HepG2 (cell line): ENCODE data around the gene PRPSAP1. TPM values are rescaled to one million over a fixed set of nuclear protein-coding genes. Genes with fewer than 3 reads are reported as not detected.

Experiments
- ATAC-seq: fragments of 200-7000 bp; cut with Tn5 transposase; 3 replicates; pipeline ENCODE4 v1.9.1; 2020; ENCODE audit warnings: mild to moderate bottlenecking, moderate library complexity
- BruUV-seq: library from RNA; stranded (reverse); fragments of 400-500 nt; replicated peaks from 2 replicates; lab custom pipeline; 2021; lab: Mats Ljungman, UMichigan
- CTCF ChIA-PET: fragments of 300-600 bp; formaldehyde crosslinking; extraction: SDS; loops from one replicate; lab custom pipeline; 2021; ENCODE audit warnings: low total read pairs, inconsistent platforms, low intra/inter-chr PET ratio; lab: Yijun Ruan, JAX
- POLR2A ChIA-PET: fragments of 350-600 bp; sonication (Branson Sonifier 250); formaldehyde crosslinking; loops from one replicate; lab custom pipeline; 2020; ENCODE audit warnings: antibody characterized with exemption, inconsistent platforms; lab: Yijun Ruan, JAX
- DNase-seq: peaks from one replicate; pipeline ENCODE4 v3.0.0-alpha.2; 2015; ENCODE audit warnings: low spot score
- FAIRE-seq: peaks from 3 replicates; lab custom pipeline; 2011; peaks lifted over from hg19 to GRCh38; lab: Jason Lieb, UNC
- H2AFZ ChIP-seq: one replicate; pipeline ENCODE4 v1.6.1; 2011; ENCODE audit warnings: low read length, inconsistent platforms
- H3K27ac ChIP-seq: fragments of 300-600 bp; 3 replicates; pipeline ENCODE4 v1.8.0; 2011; ENCODE audit warnings: mixed run types, mild to moderate bottlenecking, mixed read lengths, low read length, inconsistent platforms; ENCODE audit not compliant: insufficient read depth; ENCODE audit errors: extremely low read length
- H3K27me3 ChIP-seq, 2 experiments: fragments of 200-600 bp in 1 of 2; 2 replicates in 1 of 2; 3 replicates in 1 of 2; pipeline versions ENCODE4 v1.6.0 to v1.8.0; 2011; ENCODE audit warnings: low read length in 2 of 2, mild to moderate bottlenecking in 2 of 2, moderate library complexity in 2 of 2, inconsistent platforms in 1 of 2; ENCODE audit not compliant: insufficient read depth in 2 of 2, control insufficient read depth in 1 of 2
- H3K36me3 ChIP-seq, 2 experiments: fragments of 200-600 bp in 1 of 2; replicated peaks in 1 of 2; 2 replicates in 1 of 2; 3 replicates in 1 of 2; pipeline versions ENCODE4 v1.5.1 to v1.8.0; 2011; ENCODE audit warnings: low read length in 2 of 2, inconsistent platforms in 1 of 2; ENCODE audit not compliant: insufficient read depth in 2 of 2, control insufficient read depth in 1 of 2
- H3K4me1 ChIP-seq: 2 replicates; pipeline ENCODE4 v1.5.1; 2012; ENCODE audit warnings: low read length, inconsistent platforms; ENCODE audit not compliant: insufficient read depth
- H3K4me2 ChIP-seq: 2 replicates; pipeline ENCODE4 v1.6.0; 2011; ENCODE audit warnings: low read depth, low read length, inconsistent platforms
- H3K4me3 ChIP-seq, 3 experiments: fragments of 200-600 bp in 1 of 3; sonication (generic), shearing (Covaris generic) in 1 of 3; replicated peaks in 1 of 3; 2 replicates each; pipeline ENCODE4 v1.5.1; 2011 to 2016; ENCODE audit warnings: low read length in 3 of 3, inconsistent platforms in 2 of 3, low read depth in 2 of 3, mild to moderate bottlenecking in 2 of 3, control low read depth in 1 of 3, mixed read lengths in 1 of 3; ENCODE audit not compliant: insufficient read depth in 1 of 3
- H3K79me2 ChIP-seq: one replicate; pipeline ENCODE4 v1.6.1; 2011; ENCODE audit warnings: low read length, inconsistent platforms; ENCODE audit not compliant: insufficient read depth
- H3K9ac ChIP-seq: 2 replicates; pipeline ENCODE4 v1.6.0; 2011; ENCODE audit warnings: mild to moderate bottlenecking, low read depth, low read length, inconsistent platforms; ENCODE audit not compliant: insufficient read depth
- H3K9me3 ChIP-seq: 2 replicates; pipeline ENCODE4 v1.5.1; 2012; ENCODE audit warnings: mild to moderate bottlenecking, low read length
- H4K20me1 ChIP-seq: 2 replicates; pipeline ENCODE4 v1.6.0; 2011; ENCODE audit warnings: inconsistent platforms, mild to moderate bottlenecking, low read length, moderate library complexity; ENCODE audit not compliant: insufficient read depth
- FOXA3 ChIP-seq: IDR thresholded peaks from 2 replicates; pipeline ENCODE4 v1.6.1; 2016; ENCODE audit warnings: missing genetic modification reagents, missing compliant biosample characterization
- FOXK2 ChIP-seq: fragments of 450-650 bp; IDR thresholded peaks from 2 replicates; pipeline ENCODE4 v1.6.1; 2016
- HNRNPK ChIP-seq: fragments of 200-400 bp; formaldehyde crosslinking; IDR thresholded peaks from 2 replicates; pipeline ENCODE4 v1.6.1; 2018; ENCODE audit warnings: low read length, low read depth, moderate library complexity, mild to moderate bottlenecking; ENCODE audit not compliant: poor library complexity, severe bottlenecking
- HOXA5 ChIP-seq: sonication (generic); formaldehyde crosslinking; IDR thresholded peaks from 2 replicates; pipeline ENCODE4 v1.4.0; 2020; ENCODE audit warnings: missing genetic modification reagents
- KLF12 ChIP-seq: sonication (generic); formaldehyde crosslinking; IDR thresholded peaks from 2 replicates; pipeline ENCODE4 v1.4.0; 2020; ENCODE audit warnings: missing genetic modification reagents, borderline replicate concordance
- MED1 ChIP-seq: sonication (generic); formaldehyde crosslinking; IDR thresholded peaks from 2 replicates; pipeline ENCODE4 v1.4.0; 2020; ENCODE audit warnings: missing genetic modification reagents
- MXD1 ChIP-seq: sonication (generic); formaldehyde crosslinking; IDR thresholded peaks from 2 replicates; pipeline ENCODE4 v1.4.0; 2020; ENCODE audit warnings: mild to moderate bottlenecking, missing genetic modification reagents
- POLR2A ChIP-seq, 2 experiments: IDR thresholded peaks; 2 replicates each; pipeline ENCODE4 v1.6.1; 2011; ENCODE audit warnings: low read depth in 2 of 2, low read length in 2 of 2, mild to moderate bottlenecking in 1 of 2, moderate library complexity in 1 of 2; ENCODE audit not compliant: insufficient read depth in 1 of 2
- RBFOX2 ChIP-seq: fragments of 200-400 bp; formaldehyde crosslinking; IDR thresholded peaks from 2 replicates; pipeline ENCODE4 v1.6.1; 2017; ENCODE audit warnings: low read depth, mild to moderate bottlenecking, low read length
- RBM22 ChIP-seq: fragments of 200-400 bp; formaldehyde crosslinking; optimal IDR thresholded peaks from 2 replicates; pipeline ENCODE3; 2017; ENCODE audit warnings: mild to moderate bottlenecking, low read length, moderate library complexity
- ZNF160 ChIP-seq: sonication (generic); formaldehyde crosslinking; IDR thresholded peaks from 2 replicates; pipeline ENCODE4 v1.8.0; 2022; ENCODE audit warnings: mild to moderate bottlenecking, inconsistent platforms, missing genetic modification reagents
- ZNF224 ChIP-seq: sonication (generic); formaldehyde crosslinking; IDR thresholded peaks from 2 replicates; pipeline ENCODE4 v1.5.0; 2020; ENCODE audit warnings: mild to moderate bottlenecking, missing genetic modification reagents
- ZNF772 ChIP-seq: sonication (generic); formaldehyde crosslinking; IDR thresholded peaks from 2 replicates; pipeline ENCODE4 v1.5.0; 2020; ENCODE audit warnings: mild to moderate bottlenecking, missing genetic modification reagents
- ZNF776 ChIP-seq: sonication (generic); formaldehyde crosslinking; IDR thresholded peaks from 2 replicates; pipeline ENCODE4 v1.4.0; 2020; ENCODE audit warnings: mild to moderate bottlenecking, missing genetic modification reagents
- ZNF891 ChIP-seq: sonication (generic); formaldehyde crosslinking; IDR thresholded peaks from 2 replicates; pipeline ENCODE4 v1.5.0; 2020; ENCODE audit warnings: mild to moderate bottlenecking, missing genetic modification reagents
- WGBS: methylation state at CpG from one replicate; pipeline ENCODE4 v1.1.6; 2017; ENCODE audit warnings: low lambda C conversion rate; 5-methylcytosine and 5-hydroxymethylcytosine counted together
- in situ Hi-C: cut with HindIII; loops from 2 replicates; pipeline ENCODE4 v1.10.0; 2017; ENCODE audit warnings: low pct_unique_long_range_greater_than_20kb; ENCODE audit not compliant: extremely low pct_ligation_motif_present
- intact Hi-C: fragments of 100-400 bp; cut with micrococcal nuclease; formaldehyde crosslinking; loops from one replicate; pipeline ENCODE4 v1.10.0; 2022; ENCODE audit not compliant: unreplicated experiment
- polyA plus RNA-seq, 8 experiments: library from polyadenylated mRNA; depleted of rRNA in 3 of 8; stranded (reverse) in 7 of 8; unstranded in 1 of 8; fragments of >200 nt; fragmentation: Illumina TruSeq in 4 of 8; extraction: Trizol in 4 of 8; gene quantifications; 2 replicates each; pipeline versions ENCODE4 v1.2.1 to v1.2.3, GENCODE V29; 2011 to 2016; ENCODE audit warnings: low read depth in 4 of 8, missing spikeins in 1 of 8, mixed read lengths in 1 of 8; ENCODE audit not compliant: insufficient read depth in 1 of 8
- total RNA-seq, 5 experiments: library from RNA; depleted of rRNA; stranded (reverse); fragments of >200 nt; fragmentation: Illumina TruSeq; extraction: Trizol; gene quantifications; 2 replicates each; pipeline ENCODE4 v1.2.3, GENCODE V29; 2016; ENCODE audit warnings: low read depth in 1 of 5

The PRPSAP1 gene
- total and polyA plus RNA-seq, 2 of the 13 experiments (the other 11 are each of a cell fraction or from before 2014, with no cell fraction given) = 91.1 to 314 TPM

- no peaks in the 10 kb centered on the region; the same call in 1 of the 2 replicates for H4K20me1 ChIP-seq
- H2AFZ ChIP-seq = no peak overlapping the region
- TF ChIP-seq HNRNPK (peak; percentile 27), RBFOX2 (peak; percentile 50; the same call in 1 of the 2 replicates), ZNF160 (CRISPR knock-in tag) (no peak)
- intact Hi-C loops = loop anchor here (10.0 kb wide), 1 partner anchor 85 kb away; no protein-coding TSS in a partner anchor
- H3K4me1 ChIP-seq = peaks cover 45% of the 10 kb centered on the region
- peaks cover 25% of the 10 kb centered on the region for H3K79me2 ChIP-seq
- POLR2A ChIA-PET = interaction anchor here (1.9 to 5.2 kb wide), 2 partner anchors 8 to 11 kb away, joined by 10 to 27 read pairs; no protein-coding TSS in a partner anchor
- no peaks in the 10 kb centered on the region for H3K9me3 ChIP-seq
- DNase-seq (no peak), ATAC-seq (no peak), FAIRE-seq (no peak)
- BruUV-seq = no TSS peak
- no peak overlapping the region for H3K4me3 ChIP-seq
- no peak overlapping the region for H3K9ac ChIP-seq
- in situ Hi-C loops = no loop called here
- 98% methylated on average over 26 of the region's 26 CpGs for WGBS
- no peak overlapping the region for H3K4me2 ChIP-seq
- CTCF ChIA-PET = no interaction called here
- no peaks in the 10 kb centered on the region for H3K27me3 ChIP-seq
- H3K27ac ChIP-seq = no peak overlapping the region
- peaks cover 8 to 12% of the 10 kb centered on the region in 2 experiments; a peak in 3 of 5 replicates for H3K36me3 ChIP-seq
Observed at GRCh38 chr17:76270127-76270592, 83.6 kb downstream of the PRPSAP1 start.

- Histone ChIP-seq H2AFZ (no peak overlapping the region), H3K27ac (no peak overlapping the region), H4K20me1 (no peaks in the 10 kb centered on the region; the same call in 1 of the 2 replicates), H3K79me2 (peaks cover 25% of the 10 kb centered on the region), H3K4me3 (no peak overlapping the region), H3K27me3 (no peaks in the 10 kb centered on the region), H3K9ac (no peak overlapping the region), H3K9me3 (no peaks in the 10 kb centered on the region), H3K4me1 (peaks cover 50% of the 10 kb centered on the region), H3K36me3 (peaks cover 8 to 12% of the 10 kb centered on the region in 2 experiments; a peak in 3 of 5 replicates), H3K4me2 (no peak overlapping the region)
- ChIA-PET POLR2A (interaction anchor here (1.2 to 5.2 kb wide), 3 partner anchors 10 to 90 kb away, joined by 3 to 27 read pairs (median 4); no protein-coding TSS in a partner anchor), CTCF (no interaction called here)
- no TSS peak for BruUV-seq
- 96% methylated on average over 11 of the region's 12 CpGs for WGBS
- ATAC-seq (no peak), DNase-seq (no peak), FAIRE-seq (no peak)
- intact Hi-C loops (no loop called here), in situ Hi-C loops (no loop called here)
- TF ChIP-seq ZNF891 (CRISPR knock-in tag) (0 out of 2 replicates have a peak, but pooled peaks have one; percentile 13), MXD1 (CRISPR knock-in tag) (0 out of 2 replicates have a peak, but pooled peaks have one; percentile 27), ZNF776 (CRISPR knock-in tag) (no peak), ZNF772 (CRISPR knock-in tag) (0 out of 2 replicates have a peak, but pooled peaks have one; percentile 30), HOXA5 (no peak), RBM22 (no peak), FOXK2 (no peak), FOXA3 (CRISPR knock-in tag) (no peak), POLR2A (IDR thresholded peaks at IDR 0.05; ENCODE audit: insufficient read depth in 1 of 2, low read depth in 2 of 2, low read length in 2 of 2) (peak in 1 of 2 experiments; percentile 14; a peak in 1 of 4 replicates), KLF12 (no peak), MED1 (CRISPR knock-in tag) (no peak), ZNF224 (CRISPR knock-in tag) (no peak)
Observed at GRCh38 chr17:76268991-76269981, 84.4 kb downstream of the PRPSAP1 start.
